Tibial nerve (tissue), 3 donors: ENCODE measurements around the gene SH2D3A.

Experiments
- POLR2A ChIP-seq, 2 donors: fragments of 450-650 bp; IDR thresholded peaks; one replicate each; pipeline ENCODE4 v1.6.1; 2017; ENCODE audit warnings: antibody characterized with exemption in 2 of 2, mild to moderate bottlenecking in 2 of 2, moderate library complexity in 2 of 2
- TF ChIP-seq, protein P1 (sequence below), 5 experiments: fragments of 200-600 bp in 3 of 5; fragments of 450-650 bp in 2 of 5; sonication (generic) in 3 of 5; IDR thresholded peaks; one replicate each; pipeline ENCODE4 v1.5.1; 2016 to 2019; ENCODE audit warnings: antibody characterized with exemption in 5 of 5, mild to moderate bottlenecking in 3 of 5, moderate library complexity in 2 of 5

DNA sequence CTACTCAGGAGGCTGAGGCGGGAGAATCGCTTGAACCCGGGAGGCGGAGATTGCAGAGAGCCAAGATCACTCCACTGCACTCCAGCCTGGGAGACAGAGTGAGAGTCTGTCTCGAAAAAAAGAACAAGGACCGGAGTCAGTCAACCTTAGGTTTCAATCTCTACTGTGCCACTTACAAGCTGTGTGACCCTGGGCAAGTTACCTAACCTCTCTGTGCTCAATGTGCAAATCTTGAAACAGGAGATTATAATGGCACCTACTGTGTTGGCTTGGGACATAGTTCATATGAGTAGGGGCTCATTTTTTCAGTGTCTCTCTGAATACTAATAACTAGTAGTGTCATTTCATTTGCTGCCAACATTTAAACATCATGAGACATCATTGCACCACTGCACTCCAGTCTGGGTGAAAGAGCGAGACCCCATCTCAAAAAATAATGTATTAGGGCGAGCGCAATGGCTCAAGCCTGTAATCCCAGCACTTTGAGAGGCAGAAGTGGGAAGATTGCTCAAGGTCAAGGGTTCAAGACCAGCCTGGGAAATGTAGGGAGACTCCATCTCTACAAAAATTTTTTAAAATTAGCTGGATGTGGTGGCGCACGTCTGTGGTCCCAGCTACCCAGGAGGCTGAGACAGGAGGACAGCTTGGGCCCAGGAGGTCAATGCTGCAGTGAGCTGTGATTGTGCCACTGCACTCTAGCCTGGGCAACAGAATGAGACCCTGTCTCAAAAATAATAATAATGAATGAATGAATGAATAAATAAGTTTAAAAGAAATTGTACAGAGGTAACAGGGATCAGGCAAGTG, 52.3 kb downstream of the SH2D3A start:
- TF ChIP-seq, protein P1, sequence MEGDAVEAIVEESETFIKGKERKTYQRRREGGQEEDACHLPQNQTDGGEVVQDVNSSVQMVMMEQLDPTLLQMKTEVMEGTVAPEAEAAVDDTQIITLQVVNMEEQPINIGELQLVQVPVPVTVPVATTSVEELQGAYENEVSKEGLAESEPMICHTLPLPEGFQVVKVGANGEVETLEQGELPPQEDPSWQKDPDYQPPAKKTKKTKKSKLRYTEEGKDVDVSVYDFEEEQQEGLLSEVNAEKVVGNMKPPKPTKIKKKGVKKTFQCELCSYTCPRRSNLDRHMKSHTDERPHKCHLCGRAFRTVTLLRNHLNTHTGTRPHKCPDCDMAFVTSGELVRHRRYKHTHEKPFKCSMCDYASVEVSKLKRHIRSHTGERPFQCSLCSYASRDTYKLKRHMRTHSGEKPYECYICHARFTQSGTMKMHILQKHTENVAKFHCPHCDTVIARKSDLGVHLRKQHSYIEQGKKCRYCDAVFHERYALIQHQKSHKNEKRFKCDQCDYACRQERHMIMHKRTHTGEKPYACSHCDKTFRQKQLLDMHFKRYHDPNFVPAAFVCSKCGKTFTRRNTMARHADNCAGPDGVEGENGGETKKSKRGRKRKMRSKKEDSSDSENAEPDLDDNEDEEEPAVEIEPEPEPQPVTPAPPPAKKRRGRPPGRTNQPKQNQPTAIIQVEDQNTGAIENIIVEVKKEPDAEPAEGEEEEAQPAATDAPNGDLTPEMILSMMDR (IDR thresholded peaks at IDR 0.05) = no peak
- no peak for TF ChIP-seq POLR2A (IDR thresholded peaks at IDR 0.05)
